Mesothelial cell of epicardium (in vitro differentiated cells): ENCODE results near the gene SLC49A3. TPM values are rescaled to one million over a fixed set of nuclear protein-coding genes. Genes with fewer than 3 reads are reported as not detected.
"Not testable (repeated sequence)": the region's sequence is repeated elsewhere in the genome, so short reads cannot be mapped to it uniquely, and the experiment has no call there.

Experiments
- DNase-seq, 2 experiments: peaks; one replicate each; pipeline ENCODE4 v3.0.0; 2021; ENCODE audit warnings: low spot score in 2 of 2; ENCODE audit not compliant: unreplicated experiment in 2 of 2
- H3K27ac Mint-ChIP-seq: 2 replicates; pipeline ENCODE4 v1.8.0; 2021; ENCODE audit warnings: mixed read lengths
- H3K27me3 Mint-ChIP-seq: 2 replicates; pipeline ENCODE4 v1.8.0; 2021; ENCODE audit warnings: low read depth, mixed read lengths
- H3K36me3 Mint-ChIP-seq: 2 replicates; pipeline ENCODE4 v1.8.0; 2021; ENCODE audit warnings: mixed read lengths
- H3K4me1 Mint-ChIP-seq: 2 replicates; pipeline ENCODE4 v1.8.0; 2021; ENCODE audit warnings: mixed read lengths
- H3K4me3 Mint-ChIP-seq: 2 replicates; pipeline ENCODE4 v1.8.0; 2021; ENCODE audit warnings: mild to moderate bottlenecking, moderate library complexity, mixed read lengths
- H3K9me3 Mint-ChIP-seq: 2 replicates; pipeline ENCODE4 v1.8.0; 2021; ENCODE audit warnings: mixed read lengths
- CTCF ChIP-seq: fragments of 200-600 bp; sonication (generic); IDR thresholded peaks from one replicate; pipeline ENCODE4 v1.5.0; 2021; ENCODE audit warnings: antibody characterized with exemption; ENCODE audit not compliant: unreplicated experiment
- total RNA-seq: library from RNA; stranded (reverse); gene quantifications from 3 replicates; pipeline ENCODE4 v1.2.1, GENCODE V29; 2021

SLC49A3 gene
- total RNA-seq, 1 donor from 2014 or later = 13.4 TPM

- no peaks in the 10 kb centered on the region for H3K4me1 Mint-ChIP-seq
- H3K9me3 Mint-ChIP-seq = peaks cover 13% of the 10 kb centered on the region
- H3K27me3 Mint-ChIP-seq = peaks cover 16% of the 10 kb centered on the region
- H3K27ac Mint-ChIP-seq = no peak overlapping the region
- DNase-seq = no peak
- H3K4me3 Mint-ChIP-seq = no peak overlapping the region
- TF ChIP-seq CTCF = no peak
- H3K36me3 Mint-ChIP-seq = no peaks in the 10 kb centered on the region
Observed at GRCh38 chr4:636628-637159, 52.3 kb downstream of the SLC49A3 start.

GRCh38 chr4:635851-636627 lies 52.9 kb downstream of the SLC49A3 start:
- H3K27ac Mint-ChIP-seq = no peak overlapping the region
- no peak for TF ChIP-seq CTCF
- H3K9me3 Mint-ChIP-seq = peaks cover 18% of the 10 kb centered on the region
- peaks cover 16% of the 10 kb centered on the region for H3K27me3 Mint-ChIP-seq
- H3K36me3 Mint-ChIP-seq = no peaks in the 10 kb centered on the region
- no peaks in the 10 kb centered on the region for H3K4me1 Mint-ChIP-seq
- no peak for DNase-seq
- H3K4me3 Mint-ChIP-seq = no peak overlapping the region

- H3K36me3 Mint-ChIP-seq, H3K4me3 Mint-ChIP-seq, H3K4me1 Mint-ChIP-seq, H3K27ac Mint-ChIP-seq, DNase-seq: not testable (repeated sequence)
- peaks cover 14% of the 10 kb centered on the region for H3K9me3 Mint-ChIP-seq
- H3K27me3 Mint-ChIP-seq = peaks cover 13% of the 10 kb centered on the region
Observed at GRCh38 chr4:635066-635835, 53.7 kb downstream of the SLC49A3 start.

GRCh38 chr4:634599-634985 lies 54.4 kb downstream of the SLC49A3 start:
- no peaks in the 10 kb centered on the region for H3K4me1 Mint-ChIP-seq
- peaks cover 14% of the 10 kb centered on the region for H3K9me3 Mint-ChIP-seq
- H3K27me3 Mint-ChIP-seq = peaks cover 15% of the 10 kb centered on the region
- no peak overlapping the region for H3K4me3 Mint-ChIP-seq
- no peak overlapping the region for H3K27ac Mint-ChIP-seq
- no peak for TF ChIP-seq CTCF
- H3K36me3 Mint-ChIP-seq = no peaks in the 10 kb centered on the region
- DNase-seq = no peak

GRCh38 chr4:633976-634598 lies 54.9 kb downstream of the SLC49A3 start:
- H3K27ac Mint-ChIP-seq = no peak overlapping the region
- no peak for TF ChIP-seq CTCF
- DNase-seq = no peak
- H3K4me3 Mint-ChIP-seq = no peak overlapping the region
- H3K36me3 Mint-ChIP-seq = no peaks in the 10 kb centered on the region
- peaks cover 15% of the 10 kb centered on the region for H3K27me3 Mint-ChIP-seq
- no peaks in the 10 kb centered on the region for H3K4me1 Mint-ChIP-seq
- H3K9me3 Mint-ChIP-seq = peaks cover 14% of the 10 kb centered on the region

GRCh38 chr4:633406-633805 lies 55.5 kb downstream of the SLC49A3 start:
- H3K36me3 Mint-ChIP-seq = no peaks in the 10 kb centered on the region
- no peak for DNase-seq
- H3K4me3 Mint-ChIP-seq = no peak overlapping the region
- no peak for TF ChIP-seq CTCF
- peaks cover 14% of the 10 kb centered on the region for H3K9me3 Mint-ChIP-seq
- no peaks in the 10 kb centered on the region for H3K4me1 Mint-ChIP-seq
- peaks cover 13% of the 10 kb centered on the region for H3K27me3 Mint-ChIP-seq
- H3K27ac Mint-ChIP-seq = no peak overlapping the region
